B cell (primary cell): Measurements from ENCODE around the gene UQCRH. TPM values are rescaled to one million over a fixed set of nuclear protein-coding genes. Genes with fewer than 3 reads are reported as not detected.

Experiments
- ATAC-seq: fragments of 200-7000 bp; cut with Tn5 transposase; one replicate; pipeline ENCODE4 v1.10.0; 2021; ENCODE audit warnings: low read depth, mild to moderate bottlenecking, moderate number of reproducible peaks, moderate library complexity
- CTCF ChIA-PET: fragments of 350-600 bp; sonication (Branson Sonifier 250); formaldehyde crosslinking; loops from one replicate; lab custom pipeline; 2021; ENCODE audit warnings: antibody characterized with exemption, inconsistent platforms; lab: Charles Lee
- POLR2A ChIA-PET: fragments of 350-600 bp; sonication (Branson Sonifier 250); formaldehyde crosslinking; loops from one replicate; lab custom pipeline; 2021; ENCODE audit warnings: antibody characterized with exemption; lab: Charles Lee
- DNase-seq: peaks from one replicate; pipeline ENCODE4 v3.0.0; 2013
- H2AFZ ChIP-seq: 2 replicates; pipeline ENCODE4 v1.6.1; 2012; ENCODE audit warnings: mild to moderate bottlenecking, low read depth, low read length; ENCODE audit not compliant: insufficient read depth, poor library complexity, severe bottlenecking
- H3K27ac ChIP-seq, 2 donors: 1 replicate in 1 of 2; 2 replicates in 1 of 2; pipeline ENCODE4 v1.5.1; 2012 to 2013; ENCODE audit warnings: low read length in 2 of 2, mild to moderate bottlenecking in 2 of 2, moderate library complexity in 1 of 2
- H3K27me3 ChIP-seq, 4 experiments: fragments of 200-600 bp in 1 of 4; sonication (generic) in 1 of 4; replicated peaks in 1 of 4; 1 replicate in 2 of 4; 2 replicates in 2 of 4; pipeline versions ENCODE4 v1.6.1 to v1.7.0; 2013 to 2016; ENCODE audit warnings: low read length in 3 of 4, mild to moderate bottlenecking in 2 of 4, mixed read lengths in 1 of 4, moderate library complexity in 1 of 4; ENCODE audit not compliant: insufficient read depth in 4 of 4, control insufficient read depth in 3 of 4; ENCODE audit errors: control extremely low read depth in 1 of 4
- H3K36me3 ChIP-seq, 2 experiments: replicated peaks in 1 of 2; 1 replicate in 1 of 2; 2 replicates in 1 of 2; pipeline versions ENCODE4 v1.6.1 to v1.7.1; 2013; ENCODE audit warnings: low read length in 1 of 2; ENCODE audit not compliant: insufficient read depth in 2 of 2, control insufficient read depth in 1 of 2; ENCODE audit errors: control extremely low read depth in 1 of 2, extremely low read depth in 1 of 2
- H3K4me1 ChIP-seq, 2 donors: fragments of 200-600 bp in 1 of 2; sonication (generic) in 1 of 2; 1 replicate in 1 of 2; 2 replicates in 1 of 2; pipeline versions ENCODE4 v1.5.1 to v1.6.1; 2013 to 2017; ENCODE audit warnings: low read length in 2 of 2; ENCODE audit not compliant: control insufficient read depth in 2 of 2, insufficient read depth in 2 of 2
- H3K4me2 ChIP-seq: replicated peaks from 2 replicates; pipeline ENCODE3; 2012; ENCODE audit warnings: mild to moderate bottlenecking, low read depth, low read length; ENCODE audit not compliant: poor library complexity, severe bottlenecking
- H3K4me3 ChIP-seq, 5 experiments: fragments of 200-600 bp in 1 of 5; sonication (generic) in 1 of 5; 1 replicate in 3 of 5; 2 replicates in 2 of 5; pipeline versions ENCODE4 v1.5.1 to v1.7.0; 2011 to 2016; ENCODE audit warnings: low read length in 4 of 5, mild to moderate bottlenecking in 4 of 5, low read depth in 2 of 5, control low read depth in 1 of 5, moderate library complexity in 1 of 5; ENCODE audit not compliant: insufficient read depth in 1 of 5; ENCODE audit errors: control extremely low read depth in 1 of 5, extremely low read depth in 1 of 5
- H3K79me2 ChIP-seq: fragments of 200-600 bp; sonication (generic); one replicate; pipeline ENCODE4 v1.6.0; 2016; ENCODE audit warnings: low read length; ENCODE audit not compliant: control insufficient read depth, insufficient read depth
- H3K9ac ChIP-seq: fragments of 200-600 bp; sonication (generic); 2 replicates; pipeline ENCODE4 v1.6.1; 2017; ENCODE audit warnings: mild to moderate bottlenecking, low read length, moderate library complexity
- H3K9me3 ChIP-seq, 3 donors: one replicate each; pipeline versions ENCODE4 v1.6.1 to v1.7.1; 2013; ENCODE audit warnings: low read length in 2 of 3; ENCODE audit not compliant: control insufficient read depth in 2 of 3, insufficient read depth in 1 of 3; ENCODE audit errors: control extremely low read depth in 1 of 3
- H4K20me1 ChIP-seq: 2 replicates; pipeline ENCODE4 v1.6.0; 2012; ENCODE audit warnings: mild to moderate bottlenecking, low read length; ENCODE audit not compliant: insufficient read depth, control insufficient read depth, poor library complexity, severe bottlenecking
- H3K27ac Mint-ChIP-seq: one replicate; pipeline ENCODE4 v1.8.0; 2021; ENCODE audit warnings: mixed read lengths
- H3K27me3 Mint-ChIP-seq: one replicate; pipeline ENCODE4 v1.8.0; 2021; ENCODE audit warnings: mixed read lengths
- H3K4me1 Mint-ChIP-seq: one replicate; pipeline ENCODE4 v1.8.0; 2021; ENCODE audit warnings: mixed read lengths
- H3K4me3 Mint-ChIP-seq: one replicate; pipeline ENCODE4 v1.8.0; 2021; ENCODE audit warnings: mixed read lengths
- H3K9me3 Mint-ChIP-seq: one replicate; pipeline ENCODE4 v1.8.0; 2022; ENCODE audit warnings: mixed read lengths; ENCODE audit not compliant: insufficient read depth
- CTCF ChIP-seq: fragments of 200-600 bp; IDR thresholded peaks from one replicate; pipeline ENCODE4 v1.8.0; 2022; ENCODE audit warnings: antibody characterized with exemption, mild to moderate bottlenecking
- EZH2 ChIP-seq: IDR thresholded peaks from 2 replicates; pipeline ENCODE4 v1.6.1; 2012; ENCODE audit warnings: borderline replicate concordance, low read depth, mild to moderate bottlenecking, moderate library complexity, low read length; ENCODE audit not compliant: insufficient read depth, poor library complexity, severe bottlenecking
- WGBS: methylation state at CpG from one replicate; pipeline ENCODE4 v1.1.5; 2013; ENCODE audit warnings: missing lambda C conversion rate; ENCODE audit not compliant: insufficient coverage; 5-methylcytosine and 5-hydroxymethylcytosine counted together
- intact Hi-C: fragments of 100-400 bp; cut with micrococcal nuclease; formaldehyde crosslinking; loops from one replicate; pipeline ENCODE4 v1.10.0; 2022
- polyA plus RNA-seq: library from polyadenylated mRNA; depleted of rRNA; stranded (reverse); fragments of >200 nt; gene quantifications from 2 replicates; pipeline ENCODE4 v1.2.3, GENCODE V29; 2012
- total RNA-seq, 2 donors: library from RNA; stranded (reverse); fragments of 120-200 nt in 1 of 2; gene quantifications; 1 replicate in 1 of 2; 2 replicates in 1 of 2; pipeline versions ENCODE4 v1.2.3 to v1.2.4, GENCODE V29; 2013 to 2022

UQCRH gene
- total and polyA plus RNA-seq, 2 donors (not counting 1 experiment from before 2014, with no cell fraction given), result 146 to 310 TPM

- DNase-seq, result no peak
- CTCF ChIA-PET, result interaction anchor here (1.1 kb wide), 1 partner anchor 8 kb away, joined by 3 read pairs; no protein-coding TSS in a partner anchor
- Histone ChIP-seq H4K20me1 (no peaks in the 10 kb centered on the region), H3K9me3 (no peaks in the 10 kb centered on the region), H3K4me1 (no peaks in the 10 kb centered on the region), H3K27ac (no peak overlapping the region), H3K4me2 (no peak overlapping the region), H3K27me3 (no peaks in the 10 kb centered on the region), H3K79me2 (no peaks in the 10 kb centered on the region), H3K4me3 (no peak overlapping the region), H3K36me3 (peaks cover 4 to 31% of the 10 kb centered on the region in 2 experiments), H3K9ac (no peak overlapping the region), H2AFZ (no peak overlapping the region)
- TF ChIP-seq CTCF (no peak), EZH2 (no peak)
- WGBS, result 96% methylated on average over 12 of the region's 14 CpGs
- Mint-ChIP-seq H3K27me3 (no peaks in the 10 kb centered on the region), H3K4me3 (no peak overlapping the region), H3K27ac (no peak overlapping the region), H3K4me1 (no peaks in the 10 kb centered on the region), H3K9me3 (no peaks in the 10 kb centered on the region)
- POLR2A ChIA-PET, result no interaction called here
- intact Hi-C loops, result no loop called here
- ATAC-seq, result no peak
Observed at GRCh38 chr1:46277658-46278373, 25.7 kb upstream of the UQCRH start.

- no peak overlapping the region for H2AFZ ChIP-seq
- Mint-ChIP-seq H3K27ac (no peak overlapping the region), H3K4me3 (no peak overlapping the region), H3K4me1 (no peaks in the 10 kb centered on the region), H3K27me3 (no peaks in the 10 kb centered on the region), H3K9me3 (no peaks in the 10 kb centered on the region)
- no peak overlapping the region for H3K4me2 ChIP-seq
- DNase-seq (no peak), ATAC-seq (no peak)
- ChIA-PET CTCF (no interaction called here), POLR2A (no interaction called here)
- H3K9ac ChIP-seq, result no peak overlapping the region
- no peak overlapping the region for H3K4me3 ChIP-seq
- no peaks in the 10 kb centered on the region for H4K20me1 ChIP-seq
- intact Hi-C loops, result no loop called here
- no peak for TF ChIP-seq EZH2
- no peak for TF ChIP-seq CTCF
- H3K9me3 ChIP-seq, result no peaks in the 10 kb centered on the region
- H3K4me1 ChIP-seq, result no peaks in the 10 kb centered on the region
- peaks cover 4 to 31% of the 10 kb centered on the region in 2 experiments for H3K36me3 ChIP-seq
- WGBS, result 96% methylated on average over 11 of the region's 12 CpGs
- no peak overlapping the region for H3K27ac ChIP-seq
- no peaks in the 10 kb centered on the region for H3K79me2 ChIP-seq
- H3K27me3 ChIP-seq, result no peaks in the 10 kb centered on the region
Observed at GRCh38 chr1:46278807-46279206, 24.7 kb upstream of the UQCRH start.
